ENCODE measurements around the gene TUBE1.

DNA sequence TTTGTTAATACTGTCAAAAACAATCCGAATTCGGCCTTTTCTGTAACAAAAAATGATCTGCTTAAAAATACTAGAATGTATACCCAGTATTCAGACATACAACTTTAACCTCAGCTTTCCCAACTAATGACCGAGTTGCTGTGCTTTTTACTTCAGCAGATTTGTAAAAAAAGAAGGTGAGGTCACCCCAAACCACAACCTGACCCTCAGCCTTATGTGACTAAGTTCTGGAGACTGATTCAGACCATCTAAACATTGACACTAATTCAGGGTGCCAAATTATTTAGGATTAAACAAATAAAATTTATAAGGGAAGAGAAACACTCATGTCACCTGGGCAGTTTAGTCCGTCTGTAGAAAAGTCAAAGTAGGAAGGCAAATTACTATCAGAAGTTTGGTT is 25.7 kb downstream of the TUBE1 start:
- TF ChIP-seq, protein P1, sequence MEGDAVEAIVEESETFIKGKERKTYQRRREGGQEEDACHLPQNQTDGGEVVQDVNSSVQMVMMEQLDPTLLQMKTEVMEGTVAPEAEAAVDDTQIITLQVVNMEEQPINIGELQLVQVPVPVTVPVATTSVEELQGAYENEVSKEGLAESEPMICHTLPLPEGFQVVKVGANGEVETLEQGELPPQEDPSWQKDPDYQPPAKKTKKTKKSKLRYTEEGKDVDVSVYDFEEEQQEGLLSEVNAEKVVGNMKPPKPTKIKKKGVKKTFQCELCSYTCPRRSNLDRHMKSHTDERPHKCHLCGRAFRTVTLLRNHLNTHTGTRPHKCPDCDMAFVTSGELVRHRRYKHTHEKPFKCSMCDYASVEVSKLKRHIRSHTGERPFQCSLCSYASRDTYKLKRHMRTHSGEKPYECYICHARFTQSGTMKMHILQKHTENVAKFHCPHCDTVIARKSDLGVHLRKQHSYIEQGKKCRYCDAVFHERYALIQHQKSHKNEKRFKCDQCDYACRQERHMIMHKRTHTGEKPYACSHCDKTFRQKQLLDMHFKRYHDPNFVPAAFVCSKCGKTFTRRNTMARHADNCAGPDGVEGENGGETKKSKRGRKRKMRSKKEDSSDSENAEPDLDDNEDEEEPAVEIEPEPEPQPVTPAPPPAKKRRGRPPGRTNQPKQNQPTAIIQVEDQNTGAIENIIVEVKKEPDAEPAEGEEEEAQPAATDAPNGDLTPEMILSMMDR (conservative IDR thresholded peaks at IDR 0.05 in 1 of 2, IDR thresholded peaks at IDR 0.05 in 1 of 2; ENCODE audit: low read depth in 1 of 2, low read length in 2 of 2), result no peak
- TF ChIP-seq EZH2 (IDR thresholded peaks at IDR 0.05; ENCODE audit: low read length, missing control alignments), result no peak

All from fibroblast of lung (primary cell).